NB4 (cell line): ENCODE measurements around the gene BPHL.

Experiments used
- MYC ChIP-seq: IDR thresholded peaks from 2 replicates; pipeline ENCODE4 v1.6.1; 2011; ENCODE audit warnings: low read depth, low read length
- POLR2A ChIP-seq: IDR thresholded peaks from 2 replicates; pipeline ENCODE4 v1.6.1; 2011; ENCODE audit warnings: mild to moderate bottlenecking; ENCODE audit not compliant: insufficient read length; ENCODE audit errors: extremely low read depth
- TF ChIP-seq, protein P1 (sequence below): IDR thresholded peaks from one replicate; pipeline ENCODE4 v1.5.1; 2012; ENCODE audit warnings: low read depth, low read length
- TF ChIP-seq, protein P2 (sequence below): IDR thresholded peaks from 2 replicates; pipeline ENCODE4 v1.6.1; 2011; ENCODE audit warnings: low read depth, low read length

DNA sequence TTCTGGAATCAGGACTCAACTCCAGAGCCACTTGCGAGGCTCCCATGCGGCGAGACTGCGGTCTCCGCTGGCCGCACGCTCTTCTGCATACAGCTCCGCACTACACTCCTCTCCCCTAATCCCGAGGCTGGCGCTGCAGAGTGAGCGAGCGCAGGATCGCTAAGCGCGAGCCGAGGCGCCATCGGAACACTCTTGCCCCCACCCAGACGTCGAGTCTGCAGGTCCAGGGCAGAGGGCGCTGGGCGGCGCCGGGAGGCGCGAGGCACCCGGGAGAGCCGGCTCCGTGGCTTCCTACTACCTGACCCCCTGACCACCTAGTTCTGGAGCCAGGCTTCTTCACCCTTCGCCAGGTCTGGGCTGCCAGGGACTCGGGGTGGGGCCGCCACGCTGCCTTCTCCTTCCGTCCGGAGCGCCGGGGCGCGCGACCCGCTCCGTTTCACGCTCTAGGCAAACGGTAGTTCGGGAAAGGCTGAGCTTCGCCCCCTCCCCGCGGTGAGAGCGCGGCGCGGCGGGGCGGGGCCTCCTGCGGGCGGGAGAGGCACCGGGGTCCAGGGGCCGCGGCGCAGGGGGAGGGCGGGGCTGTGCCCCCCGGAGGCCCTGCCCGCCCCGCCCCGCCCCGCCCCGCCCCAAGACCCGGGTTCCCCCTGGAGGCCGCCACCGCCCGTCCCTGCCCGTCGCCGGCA, 44.2 kb downstream of the BPHL start:
- TF ChIP-seq, protein P1, sequence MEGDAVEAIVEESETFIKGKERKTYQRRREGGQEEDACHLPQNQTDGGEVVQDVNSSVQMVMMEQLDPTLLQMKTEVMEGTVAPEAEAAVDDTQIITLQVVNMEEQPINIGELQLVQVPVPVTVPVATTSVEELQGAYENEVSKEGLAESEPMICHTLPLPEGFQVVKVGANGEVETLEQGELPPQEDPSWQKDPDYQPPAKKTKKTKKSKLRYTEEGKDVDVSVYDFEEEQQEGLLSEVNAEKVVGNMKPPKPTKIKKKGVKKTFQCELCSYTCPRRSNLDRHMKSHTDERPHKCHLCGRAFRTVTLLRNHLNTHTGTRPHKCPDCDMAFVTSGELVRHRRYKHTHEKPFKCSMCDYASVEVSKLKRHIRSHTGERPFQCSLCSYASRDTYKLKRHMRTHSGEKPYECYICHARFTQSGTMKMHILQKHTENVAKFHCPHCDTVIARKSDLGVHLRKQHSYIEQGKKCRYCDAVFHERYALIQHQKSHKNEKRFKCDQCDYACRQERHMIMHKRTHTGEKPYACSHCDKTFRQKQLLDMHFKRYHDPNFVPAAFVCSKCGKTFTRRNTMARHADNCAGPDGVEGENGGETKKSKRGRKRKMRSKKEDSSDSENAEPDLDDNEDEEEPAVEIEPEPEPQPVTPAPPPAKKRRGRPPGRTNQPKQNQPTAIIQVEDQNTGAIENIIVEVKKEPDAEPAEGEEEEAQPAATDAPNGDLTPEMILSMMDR: no peak
- TF ChIP-seq, protein P2, sequence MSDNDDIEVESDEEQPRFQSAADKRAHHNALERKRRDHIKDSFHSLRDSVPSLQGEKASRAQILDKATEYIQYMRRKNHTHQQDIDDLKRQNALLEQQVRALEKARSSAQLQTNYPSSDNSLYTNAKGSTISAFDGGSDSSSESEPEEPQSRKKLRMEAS: peak; percentile 57; the same call in 1 of the 2 replicates
- TF ChIP-seq MYC (peak; percentile 52), POLR2A (peak; percentile 73)
